Renal pelvis (tissue), 4 donors: ENCODE data around the gene SLCO1A2. TPM values are rescaled to one million over a fixed set of nuclear protein-coding genes. Genes with fewer than 3 reads are reported as not detected.

Source experiments
- DNase-seq: peaks from one replicate; pipeline ENCODE4 v3.0.0-alpha.2; 2013
- polyA plus RNA-seq, 3 donors: library from polyadenylated mRNA; unstranded; fragments of 120-200 nt; gene quantifications; one replicate each; pipeline ENCODE4 v1.2.1, GENCODE V29; 2013; ENCODE audit not compliant: insufficient read length in 3 of 3

Gene SLCO1A2
- polyA plus RNA-seq, 3 donors, result 0.10 to 0.28 (median 0.11) TPM

GRCh38 chr12:21219206-21219605, 115.5 kb downstream of the SLCO1A2 start:
- no peak for DNase-seq

Other genes starting within 250 kb of the SLCO1A2 start
- gene SLCO1B1, start 203.7 kb downstream of the SLCO1A2 start, polyA plus RNA-seq, result not detected
- gene IAPP, start 38.0 kb upstream of the SLCO1A2 start, polyA plus RNA-seq, result not detected
- 10 to 100 TPM; 14.4 to 17.9 (median 17.8) TPM for gene PYROXD1, start 102.7 kb upstream of the SLCO1A2 start, polyA plus RNA-seq
- gene RECQL, start 166.7 kb upstream of the SLCO1A2 start, polyA plus RNA-seq, result 10 to 100 TPM; 27.1 to 29.8 (median 28.3) TPM
- gene GOLT1B, start 166.9 kb upstream of the SLCO1A2 start, polyA plus RNA-seq, result 10 to 100 TPM; 32.7 to 39.5 (median 38.4) TPM
- 10 to 100 TPM; 12.7 to 16.6 (median 14.6) TPM for gene SPX, start 191.4 kb upstream of the SLCO1A2 start, polyA plus RNA-seq